HEK293T (cell line): ENCODE data around the gene MLN.

Experiments
- BHLHE40 ChIP-seq: fragments of 450-650 bp; IDR thresholded peaks from 2 replicates; pipeline ENCODE4 v1.6.1; 2016; ENCODE audit warnings: mild to moderate bottlenecking, moderate library complexity, borderline replicate concordance
- CTBP1 ChIP-seq: fragments of 450-650 bp; IDR thresholded peaks from 2 replicates; pipeline ENCODE4 v1.6.1; 2016; ENCODE audit warnings: borderline replicate concordance
- ELF4 ChIP-seq: fragments of 450-650 bp; IDR thresholded peaks from 2 replicates; pipeline ENCODE4 v1.6.1; 2017; ENCODE audit warnings: antibody characterized with exemption
- SP1 ChIP-seq: fragments of 450-650 bp; IDR thresholded peaks from 2 replicates; pipeline ENCODE4 v1.6.1; 2017
- SUZ12 ChIP-seq: fragments of 450-650 bp; IDR thresholded peaks from 2 replicates; pipeline ENCODE4 v1.6.1; 2016; ENCODE audit warnings: mild to moderate bottlenecking
- TF ChIP-seq, protein P1 (sequence below): fragments of 450-650 bp; IDR thresholded peaks from 2 replicates; pipeline ENCODE4 v1.6.1; 2016

DNA sequence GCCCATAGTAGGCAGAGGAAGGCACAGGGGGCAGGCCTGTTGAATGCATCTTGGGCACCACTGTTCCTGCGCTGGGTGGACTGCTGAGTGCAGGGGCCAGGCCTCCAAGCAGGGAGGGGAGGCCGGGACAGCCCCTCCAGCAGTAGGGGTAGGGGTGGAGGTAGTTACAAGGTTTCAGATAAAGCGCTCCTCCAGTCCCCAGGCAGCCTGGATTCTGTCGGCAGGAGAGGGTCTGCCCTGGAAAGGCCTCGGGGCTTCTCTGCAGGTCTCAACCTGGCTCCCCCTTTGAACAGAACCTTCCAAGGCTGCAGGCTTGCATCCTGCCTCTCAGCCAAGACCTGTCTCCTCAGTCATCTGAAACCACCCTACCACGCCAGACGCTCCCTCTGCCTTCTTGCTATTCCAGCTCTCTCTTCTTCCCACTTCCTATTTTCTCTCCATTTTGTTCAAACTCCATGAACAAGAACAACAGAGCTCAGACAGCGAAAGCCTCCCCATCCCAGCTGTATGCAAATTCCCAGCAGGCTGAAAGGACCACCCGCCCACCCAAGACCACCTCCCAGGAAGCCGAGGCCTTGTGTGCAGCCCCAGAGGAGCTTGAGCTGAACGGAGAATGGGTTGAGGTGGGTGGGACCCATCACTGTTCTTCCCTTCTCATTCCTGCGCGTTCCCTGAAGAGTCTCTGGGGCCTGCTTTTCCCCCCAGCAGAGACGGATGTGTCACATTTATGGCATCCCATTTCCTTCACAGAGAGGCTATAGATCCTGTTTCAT lies 1.4 kb downstream of the MLN start:
- no peak for TF ChIP-seq CTBP1
- no peak for TF ChIP-seq SUZ12
- no peak for TF ChIP-seq SP1
- TF ChIP-seq BHLHE40 = no peak
- TF ChIP-seq, protein P1, sequence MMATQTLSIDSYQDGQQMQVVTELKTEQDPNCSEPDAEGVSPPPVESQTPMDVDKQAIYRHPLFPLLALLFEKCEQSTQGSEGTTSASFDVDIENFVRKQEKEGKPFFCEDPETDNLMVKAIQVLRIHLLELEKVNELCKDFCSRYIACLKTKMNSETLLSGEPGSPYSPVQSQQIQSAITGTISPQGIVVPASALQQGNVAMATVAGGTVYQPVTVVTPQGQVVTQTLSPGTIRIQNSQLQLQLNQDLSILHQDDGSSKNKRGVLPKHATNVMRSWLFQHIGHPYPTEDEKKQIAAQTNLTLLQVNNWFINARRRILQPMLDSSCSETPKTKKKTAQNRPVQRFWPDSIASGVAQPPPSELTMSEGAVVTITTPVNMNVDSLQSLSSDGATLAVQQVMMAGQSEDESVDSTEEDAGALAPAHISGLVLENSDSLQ = no peak
- no peak for TF ChIP-seq ELF4
